Vagina (tissue), 2 donors: ENCODE measurements around the gene GNAO1.

ENCODE experiments used
- CTCF ChIP-seq, 3 experiments: fragments of 450-650 bp in 2 of 3; fragments of 200-600 bp in 1 of 3; sonication (generic) in 1 of 3; IDR thresholded peaks; one replicate each; pipeline ENCODE4 v1.5.1; 2017 to 2019; ENCODE audit warnings: antibody characterized with exemption in 3 of 3, mild to moderate bottlenecking in 2 of 3, moderate library complexity in 2 of 3
- POLR2AphosphoS5 ChIP-seq, 2 donors: sonication (generic); formaldehyde crosslinking; IDR thresholded peaks; one replicate each; pipeline ENCODE4 v1.9.0; 2017; ENCODE audit warnings: antibody characterized with exemption in 2 of 2, mild to moderate bottlenecking in 2 of 2, low read depth in 1 of 2; ENCODE audit not compliant: insufficient read depth in 1 of 2

- TF ChIP-seq CTCF (IDR thresholded peaks at IDR 0.05) (no peak), POLR2AphosphoS5 (IDR thresholded peaks at IDR 0.05; ENCODE audit: insufficient read depth in 1 of 2, low read depth in 1 of 2) (no peak)
Observed at GRCh38 chr16:56294014-56294413, 102.7 kb downstream of the GNAO1 start.
